GM19397 (cell line): ENCODE data around the gene MOXD1.

Source experiments
- ATAC-seq: cut with Tn5 transposase; IDR thresholded peaks from one replicate; pipeline ENCODE4 v1.9.1; 2021; ENCODE audit warnings: mild to moderate bottlenecking, moderate library complexity; ENCODE audit not compliant: unreplicated experiment

Gene MOXD1

DNA sequence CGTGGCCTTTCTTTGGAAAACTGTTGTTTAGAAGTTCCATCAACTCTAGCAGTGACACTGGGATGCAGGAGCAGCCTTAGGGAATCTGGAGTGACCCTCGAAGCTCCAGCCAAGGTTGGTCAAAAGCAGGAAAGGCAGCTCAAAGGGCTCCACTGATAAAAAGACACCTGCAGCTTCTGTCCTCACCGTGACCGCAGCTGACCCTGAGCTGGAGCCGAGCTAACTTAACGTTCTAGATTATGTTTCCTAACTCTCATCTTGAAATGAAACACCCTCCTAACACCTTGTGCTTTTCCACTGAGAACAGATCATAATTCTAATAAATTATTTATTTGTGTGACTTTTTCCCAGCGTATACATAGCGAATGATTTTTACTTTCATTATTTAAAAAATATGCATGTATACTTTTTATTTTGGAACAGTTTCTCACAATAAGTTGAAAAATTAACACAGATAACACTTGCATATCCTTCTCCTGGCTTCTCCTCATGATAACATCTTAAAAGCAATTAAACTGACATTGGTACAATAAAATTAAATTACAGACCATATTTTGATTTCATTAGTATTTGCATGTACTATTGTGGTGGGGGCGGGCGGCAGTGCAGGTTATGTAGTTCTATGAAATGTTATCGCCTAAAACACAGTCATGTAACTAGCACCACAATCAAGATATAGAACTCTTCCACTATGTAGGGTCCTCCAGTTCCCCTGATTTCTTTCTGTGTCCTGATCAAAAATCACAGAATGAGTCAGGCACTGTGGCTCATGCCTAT lies 116.1 kb downstream of the MOXD1 start:
- no peak for ATAC-seq

DNA sequence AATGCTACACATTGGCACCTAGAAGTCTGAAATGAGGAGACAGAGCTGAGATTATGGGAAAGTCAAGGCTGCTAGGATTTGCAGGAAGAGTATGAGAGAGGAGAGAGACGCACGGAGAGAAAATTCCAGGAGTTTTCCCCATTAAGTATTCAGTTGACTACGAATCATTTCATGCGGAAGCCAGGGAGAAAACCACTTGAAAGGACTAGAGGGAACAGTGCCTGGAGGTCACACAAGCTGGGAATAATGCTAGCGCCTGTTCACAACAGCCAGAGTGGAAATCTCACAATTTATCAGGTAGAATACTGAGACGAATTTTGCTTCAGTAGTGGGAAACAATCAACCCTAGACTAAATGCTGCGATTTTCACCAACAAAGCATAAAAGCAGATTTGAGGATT lies 118.6 kb downstream of the MOXD1 start:
- ATAC-seq, result no peak

DNA sequence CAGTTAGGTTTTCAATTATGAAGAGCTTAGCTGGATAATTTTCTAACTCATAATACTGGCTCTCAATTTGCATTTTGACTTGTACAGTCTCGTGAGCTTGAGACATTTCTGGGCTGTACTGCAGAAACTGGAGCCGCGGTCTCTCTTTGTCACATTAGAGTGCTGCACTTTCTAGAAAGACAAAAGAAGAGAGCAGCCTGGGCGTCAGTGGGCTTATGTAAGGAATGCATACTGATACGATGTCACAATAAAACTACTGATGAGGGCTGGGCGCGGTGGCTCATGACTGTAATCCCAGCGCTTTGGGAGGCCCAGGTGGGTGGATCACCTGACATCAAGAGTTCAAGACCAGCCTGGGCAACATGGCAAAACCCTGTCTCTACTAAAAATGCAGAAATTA lies 120.8 kb downstream of the MOXD1 start:
- ATAC-seq, result no peak

DNA sequence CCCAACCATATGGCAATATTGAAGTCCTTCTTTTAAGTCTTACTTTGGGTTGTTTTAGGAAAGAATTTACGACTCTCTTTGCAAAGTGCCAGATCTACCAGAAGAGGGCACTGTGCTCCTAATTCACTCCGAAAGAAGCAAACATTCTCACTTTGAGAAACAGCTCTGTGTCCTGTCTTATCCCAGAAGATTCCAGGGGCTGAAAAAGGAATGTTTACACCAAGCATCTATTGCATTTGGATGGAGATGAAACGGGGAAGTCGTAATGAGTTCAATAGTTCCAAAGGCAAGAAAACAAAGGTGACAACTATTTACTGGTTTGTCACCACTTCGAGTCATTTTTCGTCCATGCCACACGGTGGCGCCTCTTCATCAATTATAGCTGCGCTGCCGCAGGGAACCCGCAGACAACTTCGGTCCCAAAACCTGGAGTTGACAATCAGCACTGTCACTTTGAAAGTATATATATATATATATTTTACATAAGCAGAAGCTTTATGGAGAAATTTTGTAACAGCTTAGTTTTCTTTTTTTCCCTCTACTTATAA lies 121.6 kb downstream of the MOXD1 start:
- peak; percentile 93 for ATAC-seq

DNA sequence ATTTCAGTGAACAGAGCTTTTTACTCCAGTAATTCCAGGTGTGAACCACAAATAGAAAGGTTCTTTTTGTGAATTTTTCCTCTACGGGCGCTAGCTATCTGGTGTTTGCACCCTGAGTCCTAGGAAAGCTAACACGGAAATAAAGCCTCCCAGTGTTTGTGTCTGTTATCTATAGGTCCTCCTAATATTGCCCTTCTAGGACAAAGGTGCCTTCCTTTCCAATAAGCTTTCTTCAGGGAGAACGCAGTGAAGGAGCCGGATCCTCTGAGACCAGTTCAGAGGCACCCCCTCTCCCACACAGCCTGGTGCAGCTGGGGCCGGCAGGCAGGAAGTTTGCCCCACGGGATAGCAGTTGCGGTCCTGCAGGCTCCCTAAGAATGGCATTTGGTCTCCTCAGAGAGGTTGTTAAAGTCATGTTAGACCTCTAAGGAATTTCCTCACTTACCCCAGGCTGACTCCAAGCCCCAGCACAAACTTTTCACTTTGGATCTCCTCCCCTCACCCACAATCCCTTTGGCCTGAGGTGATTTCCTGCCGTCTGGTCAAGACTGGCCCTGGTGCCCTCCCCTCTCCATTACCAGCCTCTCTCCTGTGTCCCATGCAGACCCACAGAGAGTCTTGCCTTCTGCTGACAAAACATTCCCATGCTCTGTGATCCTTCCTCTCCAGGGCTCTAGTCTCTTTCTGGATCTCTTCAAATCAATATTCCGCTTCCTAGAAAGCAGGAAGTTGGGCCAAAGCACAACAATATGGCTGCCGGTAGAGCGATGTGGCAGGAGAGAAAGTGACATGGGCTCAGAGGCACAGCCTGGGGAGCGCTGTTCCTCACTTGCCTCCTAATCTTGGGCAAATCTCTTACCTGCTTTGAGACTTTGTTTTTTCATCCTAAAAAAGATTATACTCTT lies 126.0 kb downstream of the MOXD1 start:
- ATAC-seq, result no peak

DNA sequence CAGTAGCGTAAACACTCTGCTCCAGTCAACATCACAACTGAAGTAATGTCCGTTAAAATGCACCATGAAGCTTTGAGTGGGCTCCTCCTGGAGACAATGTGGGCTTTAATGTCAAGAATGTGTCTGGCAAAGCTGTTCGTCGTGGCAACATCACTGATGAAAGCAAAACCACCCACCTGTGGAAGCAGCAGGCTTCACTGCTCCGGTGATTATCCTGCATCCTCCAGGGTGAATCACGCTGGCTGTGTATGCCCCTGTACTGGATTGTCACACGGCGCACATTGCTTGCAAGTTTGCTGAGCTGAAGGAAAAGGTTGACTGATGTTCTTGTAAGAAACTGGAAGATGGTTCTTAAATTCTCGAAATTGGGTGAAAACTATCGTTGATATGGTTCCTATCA lies 128.5 kb downstream of the MOXD1 start:
- no peak for ATAC-seq

DNA sequence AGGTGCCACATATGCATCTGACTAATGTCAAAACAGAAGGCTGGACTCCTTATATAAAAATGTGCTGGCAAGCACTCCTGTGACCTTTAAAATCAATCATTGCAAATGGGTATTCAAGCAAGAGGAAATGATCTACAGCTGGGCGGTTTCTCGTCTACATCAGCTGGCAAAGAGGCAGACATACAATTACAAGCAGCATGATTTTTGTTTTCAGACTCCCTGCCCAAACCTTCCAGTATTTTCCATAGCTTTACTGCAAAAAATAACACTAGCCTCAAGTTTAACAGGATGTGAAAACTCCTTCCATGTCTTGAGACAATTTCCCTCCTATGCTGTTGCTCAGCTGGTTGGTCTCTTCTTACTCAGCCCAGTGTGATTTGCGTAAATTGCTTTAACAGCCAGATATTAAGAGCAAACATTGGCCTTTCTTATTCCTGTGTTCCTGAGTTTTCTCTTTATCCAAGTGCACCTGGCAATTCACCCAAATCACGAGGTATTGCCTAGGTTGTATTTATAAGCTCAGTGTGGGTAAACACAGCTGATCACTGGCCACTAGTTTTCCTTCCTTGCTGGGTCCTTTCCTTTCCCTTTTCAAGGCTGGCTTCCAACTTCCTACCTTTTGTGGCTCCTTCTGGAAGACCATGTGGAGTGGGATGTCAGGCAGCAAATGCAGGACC lies 130.4 kb downstream of the MOXD1 start:
- ATAC-seq, result no peak

DNA sequence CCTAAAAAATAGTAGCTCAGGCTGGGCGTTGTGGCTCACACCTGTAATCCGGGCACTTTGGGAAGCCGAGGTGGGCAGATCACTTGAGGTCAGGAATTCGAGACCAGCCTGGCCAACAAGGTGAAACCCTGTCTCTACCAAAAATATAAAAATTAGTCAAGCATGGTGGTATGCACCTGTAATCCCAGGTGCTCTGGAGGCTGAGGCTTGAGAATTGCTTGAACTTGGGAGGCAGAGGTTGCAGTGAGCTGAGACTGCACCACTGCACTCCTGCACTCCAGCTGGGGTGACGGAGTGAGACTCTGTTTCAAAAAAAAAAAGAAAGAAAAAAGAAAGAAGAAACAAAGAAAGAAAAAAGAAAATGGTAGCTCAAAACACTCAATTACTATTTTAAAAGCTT lies 132.6 kb downstream of the MOXD1 start:
- ATAC-seq, result peak; percentile 33

DNA sequence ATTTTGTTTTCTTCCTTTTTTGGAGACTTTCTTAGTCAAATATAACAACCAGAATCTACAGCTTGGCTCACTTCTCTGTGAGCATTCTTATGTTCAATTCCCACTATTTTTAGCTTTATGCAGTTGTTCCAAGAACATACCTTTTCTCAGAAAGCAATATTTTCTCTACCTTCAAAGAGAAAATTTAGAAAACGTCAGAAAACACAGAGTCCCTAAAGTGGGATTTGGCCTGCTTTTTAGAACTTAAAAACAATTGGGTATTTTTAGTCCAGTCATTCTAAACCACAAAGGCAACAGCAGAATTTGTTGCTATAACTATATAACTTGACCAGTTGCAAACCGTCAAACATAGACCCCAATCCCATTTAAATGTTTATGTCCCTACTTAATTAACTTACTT lies 133.1 kb downstream of the MOXD1 start:
- peak; percentile 10 for ATAC-seq

DNA sequence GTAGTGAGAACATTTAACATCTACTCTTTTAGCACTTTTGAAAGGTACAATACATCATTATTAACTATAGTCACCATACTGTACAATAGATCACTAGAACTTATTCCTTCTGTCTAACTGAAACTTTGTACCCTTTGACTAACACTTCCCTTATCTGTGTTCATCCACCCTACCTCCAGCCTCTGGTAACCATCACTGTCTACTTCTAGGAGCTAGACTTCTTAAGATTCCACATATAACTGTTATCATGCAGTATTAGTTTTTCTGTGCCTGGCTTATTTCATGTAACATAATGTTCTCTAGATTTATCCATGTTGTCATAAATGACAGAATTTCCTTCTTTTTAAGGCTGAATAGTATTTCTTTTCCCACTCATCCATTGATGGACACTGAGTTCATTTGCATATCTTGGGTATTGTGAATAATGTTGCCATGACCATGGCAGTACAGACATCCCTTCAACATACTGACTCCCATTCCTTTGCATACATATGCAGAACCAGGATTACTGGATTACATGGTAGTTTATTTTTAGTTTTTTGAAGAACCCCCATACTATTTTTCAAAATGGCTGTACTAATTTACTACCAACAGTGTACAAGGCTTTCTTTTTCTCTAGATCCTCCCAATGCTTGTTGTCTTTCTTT lies 135.7 kb downstream of the MOXD1 start:
- ATAC-seq, result no peak

DNA sequence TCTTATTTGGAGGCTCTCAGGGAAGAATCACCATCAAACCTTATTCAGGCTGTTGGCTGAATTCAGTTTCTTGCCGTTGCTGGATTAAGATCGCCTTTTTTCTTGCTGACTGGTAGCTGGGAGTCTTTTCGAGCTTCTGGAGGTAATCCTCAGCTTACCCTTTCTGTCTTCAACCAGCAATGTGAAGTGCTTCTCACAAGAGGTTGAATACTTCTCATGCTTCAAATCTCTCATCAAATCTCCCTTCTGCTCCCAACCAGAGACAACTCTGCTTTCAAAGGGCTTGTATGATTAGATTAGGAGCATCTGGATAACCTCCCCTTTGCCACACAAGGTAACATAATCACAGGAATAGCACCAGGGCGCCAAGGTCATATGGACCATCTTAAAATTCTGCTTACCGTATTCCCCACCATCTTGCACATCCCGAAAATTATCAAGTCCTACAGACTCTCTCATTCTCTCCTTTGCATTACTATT lies 137.2 kb downstream of the MOXD1 start:
- ATAC-seq, result no peak

DNA sequence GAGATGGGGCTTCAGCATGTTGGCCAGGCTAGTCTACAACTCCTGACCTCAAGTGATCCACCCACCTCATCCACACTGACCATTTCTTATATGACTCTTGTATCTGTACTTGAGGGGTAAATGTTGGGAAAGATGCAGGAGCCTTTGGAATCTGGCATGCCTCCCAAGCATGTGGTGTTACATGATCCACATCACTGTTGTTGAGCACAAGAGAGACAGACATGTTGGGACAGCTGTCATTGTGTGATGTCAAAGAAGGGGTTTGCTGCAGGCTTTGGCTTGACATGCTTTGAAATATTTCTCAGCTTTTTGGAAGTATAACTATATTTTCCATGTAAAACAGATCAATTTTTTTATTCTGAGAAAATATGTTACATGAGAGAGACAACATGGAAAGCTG lies 139.9 kb downstream of the MOXD1 start:
- ATAC-seq, result no peak

DNA sequence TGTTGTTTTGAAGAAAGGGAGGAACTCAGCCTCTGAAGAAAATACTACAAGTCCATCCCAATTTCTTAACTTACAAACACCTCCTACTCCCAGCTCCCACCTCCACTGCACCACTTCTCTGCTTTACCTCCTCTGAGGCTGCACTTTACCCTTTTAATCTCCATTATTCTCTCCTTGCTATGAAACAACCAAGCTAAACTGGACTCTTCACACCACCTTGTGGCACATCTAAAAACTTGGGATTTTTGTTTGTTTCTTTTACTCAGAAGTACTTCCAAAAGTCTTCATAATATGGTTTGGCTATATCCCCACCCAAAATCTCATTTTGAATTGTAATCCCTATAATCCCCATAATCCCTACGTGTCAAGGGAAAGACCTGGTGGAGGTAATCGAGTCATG lies 142.2 kb downstream of the MOXD1 start:
- no peak for ATAC-seq

DNA sequence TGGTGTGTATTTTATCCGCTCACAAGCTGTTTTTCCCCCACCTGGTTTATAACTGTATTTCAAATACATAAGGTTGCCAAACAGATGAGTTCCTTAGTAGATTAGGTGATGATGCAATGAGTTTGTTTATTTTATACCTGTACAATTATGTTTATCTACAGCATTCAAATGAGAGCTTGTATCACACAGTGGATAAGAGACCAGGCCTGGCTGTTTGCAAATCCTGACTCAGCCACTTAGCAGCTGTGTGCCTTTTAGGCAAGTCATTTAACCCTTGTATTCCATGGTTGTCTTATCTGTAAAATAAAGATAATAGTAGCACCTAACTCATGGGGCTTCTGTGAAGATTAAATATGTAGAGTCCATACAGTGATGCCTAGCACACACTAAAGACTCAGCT lies 143.7 kb downstream of the MOXD1 start:
- ATAC-seq, result no peak

DNA sequence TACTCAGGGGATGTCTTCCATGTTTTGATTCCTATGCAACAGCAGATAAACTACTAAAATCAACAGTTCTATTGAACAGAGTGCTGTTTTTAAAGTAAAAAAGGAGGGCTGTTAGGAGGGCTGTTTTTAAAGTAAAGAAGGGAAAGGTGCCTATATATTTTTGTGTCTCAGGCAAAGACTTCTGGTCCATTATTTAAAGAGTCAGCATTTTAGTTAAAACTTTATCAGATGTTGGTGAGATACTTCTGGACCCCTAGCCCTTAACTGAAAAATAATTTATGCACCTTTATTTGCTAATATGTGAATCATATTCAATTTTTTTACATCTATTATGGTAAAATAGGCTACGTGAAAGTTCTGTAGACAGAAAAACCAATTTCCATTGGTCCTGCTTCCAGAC lies 144.8 kb downstream of the MOXD1 start:
- ATAC-seq, result no peak

DNA sequence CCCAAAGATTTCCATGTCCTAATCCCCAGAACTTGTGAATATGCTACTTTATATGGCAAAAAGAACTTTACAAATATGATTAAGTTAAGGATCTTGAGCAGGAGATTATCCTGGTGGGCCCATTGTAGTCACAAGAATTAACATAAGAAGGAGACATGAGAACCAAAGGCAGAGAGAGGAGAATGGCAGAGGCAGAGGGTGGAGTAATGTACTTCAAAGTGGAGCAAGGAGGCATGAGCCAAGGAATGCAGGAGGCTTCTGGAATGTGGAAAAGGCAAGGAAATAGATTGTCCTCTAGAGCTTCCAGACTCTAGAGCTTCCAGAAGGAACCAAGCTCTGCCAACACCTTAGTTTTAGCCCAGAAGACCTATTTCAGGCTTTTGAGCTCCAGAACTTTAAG lies 147.4 kb downstream of the MOXD1 start:
- no peak for ATAC-seq

DNA sequence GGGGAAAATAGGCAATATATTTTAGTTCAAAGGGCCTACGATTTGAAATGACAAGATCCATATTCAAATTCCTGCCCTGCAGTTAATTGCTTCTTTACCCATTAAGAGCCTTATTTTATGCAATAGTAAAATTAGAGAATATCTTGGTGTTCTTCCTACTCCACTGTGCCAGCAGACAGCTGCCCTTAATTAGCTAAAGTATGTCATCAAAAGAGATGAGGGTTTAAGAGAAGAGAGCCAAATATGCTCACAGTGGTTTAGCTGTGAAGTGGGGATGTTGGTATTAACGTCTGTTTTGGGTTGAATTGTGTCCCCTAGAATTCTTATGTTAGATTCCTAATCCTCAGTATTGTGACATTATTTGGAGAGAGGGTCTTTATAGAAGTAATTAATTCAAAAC lies 148.1 kb downstream of the MOXD1 start:
- ATAC-seq, result no peak

DNA sequence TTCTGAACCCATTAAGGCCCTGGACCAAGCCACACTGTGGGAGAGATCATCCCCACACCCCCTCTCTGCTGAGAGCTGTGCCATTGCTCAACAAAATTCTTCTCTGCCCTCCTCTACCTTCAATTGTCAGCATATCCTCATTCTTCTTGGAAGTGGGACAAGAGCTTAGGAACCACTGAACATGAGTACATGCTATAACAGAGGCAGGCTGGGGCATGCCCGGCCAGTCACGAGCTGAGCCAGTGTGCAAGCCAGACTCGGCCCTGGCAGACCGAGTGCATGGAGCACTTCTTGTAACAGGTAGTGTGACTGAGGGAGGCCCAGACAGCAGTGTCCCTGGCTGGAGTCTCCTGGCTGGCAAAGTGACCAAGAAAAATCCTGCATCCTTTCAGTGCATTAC lies 149.2 kb downstream of the MOXD1 start:
- ATAC-seq, result no peak

DNA sequence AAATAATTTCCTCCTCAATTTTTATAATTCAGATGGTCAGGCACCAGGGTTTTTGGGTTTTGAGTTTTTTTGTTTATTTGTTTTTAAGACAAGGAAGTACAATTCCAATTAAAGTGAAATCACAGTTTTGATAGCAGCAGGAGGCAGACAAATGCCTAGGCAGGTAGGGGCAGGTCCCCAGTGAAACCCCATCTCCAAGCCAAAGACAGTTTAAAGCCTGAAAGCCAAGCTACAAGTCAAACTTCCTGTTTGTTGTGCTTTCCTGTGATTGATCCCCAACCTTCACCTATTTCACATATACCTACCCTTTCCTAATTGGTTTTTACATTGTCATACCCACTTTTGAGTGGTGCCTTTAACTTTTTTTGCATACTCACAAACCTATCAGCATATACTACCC lies 149.6 kb downstream of the MOXD1 start:
- ATAC-seq, result no peak

DNA sequence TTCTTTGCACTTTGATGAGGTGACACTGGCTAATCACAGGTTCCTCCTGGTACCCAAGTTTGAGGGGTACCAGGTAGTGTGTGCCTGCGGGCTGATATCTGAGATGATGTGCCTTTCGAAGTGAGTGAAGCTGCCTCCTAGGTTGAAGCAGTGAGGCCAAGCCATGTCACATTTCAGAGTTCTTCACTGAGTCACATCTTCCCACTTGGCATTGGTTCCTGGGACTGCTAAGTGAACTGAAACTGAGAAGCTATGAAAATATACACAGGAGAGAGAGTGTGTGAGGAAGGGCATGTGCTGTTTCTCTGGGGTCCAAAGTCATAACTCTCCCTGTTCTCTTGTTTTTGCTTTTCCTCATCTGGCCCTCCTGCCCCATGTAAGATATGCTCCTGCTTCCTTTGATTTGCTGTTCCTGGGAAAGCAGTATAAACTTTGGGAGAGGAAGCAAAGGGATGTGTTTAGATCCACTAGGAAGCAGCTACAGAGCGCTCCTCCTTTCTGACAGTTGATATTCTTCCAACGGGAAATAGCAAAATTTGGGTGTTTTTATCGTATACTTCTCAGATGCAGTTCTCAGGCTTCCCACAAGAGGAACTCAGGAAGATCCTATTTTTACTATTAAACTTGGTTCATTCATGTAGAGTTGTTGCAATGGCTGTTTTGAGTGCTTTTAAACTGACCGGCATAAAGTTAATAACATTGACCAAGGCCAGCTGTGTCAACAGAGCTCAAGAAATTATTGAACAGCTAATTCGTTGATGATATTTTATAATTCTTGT lies 153.7 kb downstream of the MOXD1 start:
- ATAC-seq, result no peak
